GM19043 (cell line): ENCODE data around the gene WDR90.

Experiments used
- ATAC-seq: cut with Tn5 transposase; IDR thresholded peaks from one replicate; pipeline ENCODE4 v1.9.1; 2021; ENCODE audit warnings: low read depth; ENCODE audit not compliant: unreplicated experiment

The WDR90 gene

DNA sequence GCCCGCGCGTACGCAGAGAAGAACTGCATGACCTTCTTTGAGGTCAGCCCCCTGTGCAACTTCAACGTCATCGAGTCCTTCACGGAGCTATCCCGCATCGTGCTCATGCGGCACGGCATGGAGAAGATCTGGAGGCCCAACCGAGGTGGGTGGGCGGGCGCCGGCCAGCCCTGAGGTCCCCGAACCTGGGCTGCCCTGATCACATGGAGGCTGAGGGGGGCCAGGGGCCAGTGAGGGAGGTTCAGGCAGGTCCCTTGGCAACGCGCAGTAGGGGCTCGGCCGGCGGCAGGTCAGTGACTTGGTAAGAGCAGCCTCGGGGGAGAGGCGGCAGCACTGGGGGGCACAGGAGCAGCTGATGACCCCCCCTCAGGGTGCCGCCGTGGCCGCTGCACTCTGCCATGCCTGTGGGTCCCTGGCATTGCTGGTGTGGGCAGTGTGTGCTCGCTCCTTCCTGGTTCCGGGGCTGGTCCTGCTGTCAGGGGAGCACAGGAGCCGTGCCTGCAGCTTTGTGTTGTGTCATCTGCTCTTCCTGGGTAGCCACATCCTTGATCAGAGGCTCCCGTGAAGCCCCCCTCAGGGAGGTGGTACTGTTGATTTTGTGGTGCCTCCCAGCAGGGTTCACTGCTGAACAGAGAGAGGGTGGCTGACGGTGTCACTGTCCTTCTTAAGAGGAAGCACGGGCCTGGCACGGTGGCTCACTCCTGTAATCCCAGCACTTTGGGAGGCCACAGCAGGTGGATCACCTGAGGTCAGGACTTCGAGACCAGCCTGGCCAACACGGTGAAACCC is 23.0 kb upstream of the WDR90 start:
- no peak for ATAC-seq

GRCh38 chr16:626787-627453 is 22.2 kb upstream of the WDR90 start:
- no peak for ATAC-seq

DNA sequence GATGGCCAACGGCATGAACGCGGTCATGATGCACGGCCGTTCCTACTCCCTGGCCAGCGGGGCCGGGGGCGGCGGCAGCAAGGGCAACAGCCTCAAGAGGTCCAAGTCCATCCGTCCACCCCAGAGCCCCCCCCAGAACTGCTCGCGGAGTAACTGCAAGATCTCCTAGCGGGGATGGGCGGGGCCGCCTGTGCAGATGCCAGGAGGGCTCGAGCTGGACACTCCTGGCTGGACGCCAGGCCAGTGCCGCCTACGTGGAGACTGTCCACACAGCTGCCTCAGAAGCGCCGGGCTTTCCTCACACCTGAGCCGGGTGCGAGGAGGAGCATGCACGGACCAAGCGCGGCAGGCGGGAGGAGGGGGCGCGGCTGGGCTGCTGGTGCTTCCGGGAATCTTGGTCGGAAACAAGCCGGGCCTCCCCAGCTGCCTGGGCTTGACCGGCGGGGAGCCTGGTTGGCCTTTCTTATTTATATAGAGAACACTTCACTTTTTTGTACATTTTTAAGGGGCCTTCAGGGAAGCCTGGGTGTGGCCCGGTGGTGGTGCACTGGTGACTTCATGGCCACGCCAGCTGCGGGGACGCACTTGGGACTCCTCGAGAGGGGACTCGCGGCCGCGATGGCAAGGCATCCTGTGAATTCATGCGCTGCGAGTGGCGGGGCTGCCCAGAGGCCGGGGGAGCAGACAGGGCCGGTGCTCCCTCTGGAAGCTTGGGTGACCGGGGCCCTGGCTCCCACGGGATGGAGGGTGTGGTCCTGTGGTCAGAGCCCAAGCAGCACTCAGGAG is 21.5 kb upstream of the WDR90 start:
- no peak for ATAC-seq

DNA sequence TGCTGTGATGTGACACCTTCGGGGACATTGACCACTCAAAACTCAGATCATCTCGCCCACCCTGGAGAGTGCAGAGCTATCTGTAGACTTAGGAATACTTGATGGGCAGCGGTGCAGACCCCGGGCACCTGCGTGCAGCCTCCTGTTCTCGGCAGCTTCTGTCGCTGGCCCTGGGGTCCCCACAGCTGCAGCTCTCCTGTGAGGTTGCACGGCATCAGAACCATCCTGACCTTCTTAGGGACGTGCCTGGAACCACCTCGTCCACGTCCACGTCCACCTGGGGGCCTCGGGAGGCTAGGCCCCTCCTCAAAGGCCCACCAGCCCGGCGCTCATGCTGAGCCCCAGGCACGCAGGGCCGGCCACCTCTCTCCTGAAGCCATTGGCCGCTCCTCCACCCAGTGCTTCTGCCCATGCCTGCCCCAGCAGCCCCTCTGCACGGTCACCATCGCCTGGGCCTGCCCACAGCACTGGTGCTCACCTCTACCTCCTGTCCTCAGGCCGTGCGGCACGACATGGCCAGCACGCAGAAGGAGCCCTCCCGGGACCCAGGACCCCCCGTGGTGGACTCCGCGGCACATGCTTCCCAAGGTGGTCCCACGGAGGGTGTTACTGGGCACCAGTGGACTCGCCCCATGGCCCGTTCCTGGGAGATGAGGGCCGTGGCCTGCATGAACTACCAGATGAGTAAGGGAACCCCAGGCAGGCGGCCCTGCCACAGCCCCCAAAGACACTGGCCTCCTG is 20.7 kb upstream of the WDR90 start:
- ATAC-seq, result no peak

- ATAC-seq, result no peak
These were observed 19.9 kb upstream of the WDR90 start for GRCh38 chr16:629185-629832.

DNA sequence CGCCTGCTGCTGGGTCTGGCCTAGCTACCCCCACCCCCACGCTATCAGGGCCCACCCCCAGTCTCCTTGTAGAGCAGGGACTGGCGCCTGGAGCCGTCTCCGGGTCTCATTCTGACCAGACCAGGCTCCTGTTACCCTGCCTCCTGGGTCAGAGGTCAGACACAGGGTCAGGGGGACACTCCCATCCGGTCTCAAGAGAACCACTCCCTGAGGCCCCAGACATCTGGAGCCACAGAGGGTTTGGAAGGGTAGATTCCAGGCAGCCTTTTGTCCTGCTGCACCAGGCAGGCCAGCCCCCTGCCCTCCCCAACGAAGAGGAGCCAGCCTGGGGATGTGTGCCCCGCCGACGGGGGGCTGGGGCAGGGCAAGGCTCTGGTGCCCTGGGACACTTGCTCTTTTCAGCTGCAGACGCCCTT is 19.3 kb upstream of the WDR90 start:
- no peak for ATAC-seq

DNA sequence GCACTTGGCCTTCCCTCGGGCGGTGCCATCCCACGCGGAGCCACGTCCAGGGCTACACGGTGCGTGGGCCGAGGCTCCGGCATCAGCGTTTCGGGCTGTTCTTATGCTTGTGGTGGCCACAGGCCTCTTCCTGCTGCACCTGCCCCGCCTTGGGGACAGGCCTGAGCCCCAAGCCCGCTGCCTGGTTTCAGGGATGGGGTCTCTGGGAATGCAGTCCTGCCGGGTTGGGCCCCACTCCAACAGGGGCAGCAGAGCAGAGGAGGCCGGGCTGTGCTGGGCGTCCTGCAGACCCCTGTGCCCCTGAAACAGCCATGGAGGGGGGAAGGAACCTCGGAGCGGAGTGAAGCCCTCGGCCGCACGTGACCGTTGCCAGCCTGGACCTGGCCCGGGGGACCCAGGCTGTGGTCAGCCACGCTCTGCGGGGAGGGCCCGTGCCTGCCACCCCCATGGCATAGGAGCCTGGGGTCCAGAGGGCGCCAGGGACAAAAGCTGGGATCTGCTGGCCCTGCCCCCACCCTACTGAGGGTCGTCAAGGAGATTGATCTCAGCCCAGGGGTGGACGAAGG is 18.8 kb upstream of the WDR90 start:
- no peak for ATAC-seq

DNA sequence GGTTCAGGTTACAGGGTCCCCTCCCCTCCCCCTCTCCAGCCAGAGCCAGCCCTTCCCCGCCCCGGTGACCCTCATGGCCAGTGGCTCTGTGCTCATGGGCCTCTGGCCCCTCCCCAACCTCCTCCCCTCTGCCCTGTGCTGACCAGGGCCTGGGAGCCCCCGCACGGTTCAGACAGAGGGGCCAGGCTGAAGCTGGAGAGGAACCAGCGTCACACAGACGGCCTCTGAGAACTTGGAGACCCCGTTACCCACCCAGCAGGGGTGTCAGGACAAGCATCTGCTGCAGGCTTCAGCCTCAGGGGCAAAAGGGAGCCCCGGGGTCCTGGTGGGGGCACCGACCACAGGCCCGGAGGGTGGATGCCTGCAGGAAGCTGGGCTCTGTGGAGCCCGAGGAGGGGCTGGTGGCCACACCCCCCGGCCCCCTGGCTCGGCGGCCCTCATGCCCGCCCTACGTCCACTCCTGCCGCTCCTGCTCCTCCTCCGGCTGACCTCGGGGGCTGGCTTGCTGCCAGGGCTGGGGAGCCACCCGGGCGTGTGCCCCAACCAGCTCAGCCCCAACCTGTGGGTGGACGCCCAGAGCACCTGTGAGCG is 18.3 kb upstream of the WDR90 start, which contains the start of gene WFIKKN1:
WFIKKN1 (plus strand) TSS at position 171 of the 591 bp plus-strand sequence; CDS start at position 440, 269 bp downstream.
- ATAC-seq, result no peak

GRCh38 chr16:631808-632358 is 17.3 kb upstream of the WDR90 start:
- no peak for ATAC-seq

- ATAC-seq, result no peak
These were observed 16.5 kb upstream of the WDR90 start for GRCh38 chr16:632486-633335.

DNA sequence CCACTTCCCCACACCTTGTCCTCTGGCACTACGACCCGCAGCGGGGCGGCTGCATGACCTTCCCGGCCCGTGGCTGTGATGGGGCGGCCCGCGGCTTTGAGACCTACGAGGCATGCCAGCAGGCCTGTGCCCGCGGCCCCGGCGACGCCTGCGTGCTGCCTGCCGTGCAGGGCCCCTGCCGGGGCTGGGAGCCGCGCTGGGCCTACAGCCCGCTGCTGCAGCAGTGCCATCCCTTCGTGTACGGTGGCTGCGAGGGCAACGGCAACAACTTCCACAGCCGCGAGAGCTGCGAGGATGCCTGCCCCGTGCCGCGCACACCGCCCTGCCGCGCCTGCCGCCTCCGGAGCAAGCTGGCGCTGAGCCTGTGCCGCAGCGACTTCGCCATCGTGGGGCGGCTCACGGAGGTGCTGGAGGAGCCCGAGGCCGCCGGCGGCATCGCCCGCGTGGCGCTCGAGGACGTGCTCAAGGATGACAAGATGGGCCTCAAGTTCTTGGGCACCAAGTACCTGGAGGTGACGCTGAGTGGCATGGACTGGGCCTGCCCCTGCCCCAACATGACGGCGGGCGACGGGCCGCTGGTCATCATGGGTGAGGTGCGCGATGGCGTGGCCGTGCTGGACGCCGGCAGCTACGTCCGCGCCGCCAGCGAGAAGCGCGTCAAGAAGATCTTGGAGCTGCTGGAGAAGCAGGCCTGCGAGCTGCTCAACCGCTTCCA is 15.7 kb upstream of the WDR90 start:
- ATAC-seq, result no peak

DNA sequence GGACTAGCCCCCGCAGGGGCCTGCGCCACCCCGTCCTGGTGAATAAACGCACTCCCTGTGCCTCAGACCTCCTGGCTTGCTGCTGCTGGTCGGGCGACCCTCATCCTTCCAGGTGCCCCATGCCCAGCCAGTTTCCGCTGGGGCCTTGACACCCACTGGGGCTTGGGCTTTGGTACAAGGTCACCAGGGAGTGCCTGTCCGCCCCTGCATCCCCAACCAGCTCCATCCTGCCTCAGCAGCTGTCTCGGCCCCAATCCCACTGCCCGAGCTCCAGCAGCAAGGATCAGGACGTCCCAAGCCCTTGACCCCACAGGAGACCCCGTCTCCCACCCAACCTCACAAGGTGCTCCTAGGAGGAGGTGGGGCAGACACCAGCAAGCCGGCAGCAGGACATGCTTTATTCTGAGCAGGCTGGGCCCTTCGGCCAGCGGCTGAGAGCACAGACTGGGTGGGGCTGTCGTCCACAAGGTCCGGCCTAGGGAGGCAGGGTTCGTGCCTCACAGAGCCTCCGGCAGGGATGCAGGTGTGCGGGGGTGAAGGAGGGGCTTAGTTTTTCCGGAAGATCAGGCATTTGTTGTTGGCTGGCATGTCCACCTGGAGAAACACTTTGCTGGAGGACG is 15.0 kb upstream of the WDR90 start:
- ATAC-seq, result no peak

- no peak for ATAC-seq
These were observed 14.2 kb upstream of the WDR90 start for GRCh38 chr16:634996-635395.

GRCh38 chr16:635573-636205 is 13.5 kb upstream of the WDR90 start:
- no peak for ATAC-seq

DNA sequence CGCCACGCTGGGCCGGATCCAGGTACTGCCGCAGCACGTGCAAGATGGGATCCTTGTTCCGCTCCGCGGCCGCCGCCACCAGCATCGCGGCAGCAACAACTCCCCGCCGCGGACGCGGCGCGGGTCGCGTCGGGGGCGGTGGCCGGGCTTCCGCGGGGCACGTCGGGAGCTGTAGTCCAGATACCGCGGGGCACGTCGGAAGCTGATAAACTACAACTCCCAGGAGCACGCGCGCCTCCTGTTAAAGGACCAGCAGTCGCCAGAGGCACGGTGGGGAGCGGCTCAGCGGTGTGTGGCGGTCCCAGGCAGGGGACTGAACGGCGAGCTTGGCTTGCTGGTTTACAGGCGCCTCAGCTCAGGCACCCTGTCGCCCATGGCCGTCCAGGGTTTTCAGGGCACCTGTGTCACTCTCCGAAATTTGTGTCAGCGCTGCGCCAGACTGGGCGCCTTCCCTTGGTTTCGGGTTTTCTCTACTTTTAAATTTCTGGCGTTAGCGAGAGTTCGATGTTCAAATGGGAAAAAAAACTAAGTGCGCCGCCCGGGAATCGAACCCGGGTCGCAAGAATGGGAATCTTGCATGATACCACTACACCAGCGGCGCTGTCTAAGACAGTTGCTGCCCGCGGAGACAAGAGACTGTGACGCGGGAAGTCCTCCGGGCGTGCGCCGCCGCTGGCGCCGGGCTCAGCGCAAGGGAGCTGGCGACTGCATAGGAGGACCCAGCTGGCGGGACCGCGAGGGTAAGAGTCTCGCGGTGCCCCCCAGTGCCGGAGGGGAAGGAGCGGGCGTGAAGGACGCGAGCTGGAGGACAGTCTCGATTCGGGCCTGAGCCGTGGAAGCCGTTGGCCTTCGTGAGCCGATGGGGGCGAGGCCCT is 12.7 kb upstream of the WDR90 start, which contains the start of gene METTL26:
METTL26 (minus strand) TSS at position 100 of the 875 bp plus-strand sequence; CDS start at position 85, 15 bp downstream.
- peak; percentile 69 for ATAC-seq
